GM21526 (cell line): Measurements from ENCODE around the gene COL13A1.

ENCODE experiments used
- ATAC-seq: cut with Tn5 transposase; IDR thresholded peaks from one replicate; pipeline ENCODE4 v1.9.1; 2021; ENCODE audit warnings: moderate library complexity; ENCODE audit not compliant: unreplicated experiment, low FRiP score

Gene COL13A1

GRCh38 chr10:69960606-69960987 lies 158.9 kb downstream of the COL13A1 start:
- no peak for ATAC-seq

DNA sequence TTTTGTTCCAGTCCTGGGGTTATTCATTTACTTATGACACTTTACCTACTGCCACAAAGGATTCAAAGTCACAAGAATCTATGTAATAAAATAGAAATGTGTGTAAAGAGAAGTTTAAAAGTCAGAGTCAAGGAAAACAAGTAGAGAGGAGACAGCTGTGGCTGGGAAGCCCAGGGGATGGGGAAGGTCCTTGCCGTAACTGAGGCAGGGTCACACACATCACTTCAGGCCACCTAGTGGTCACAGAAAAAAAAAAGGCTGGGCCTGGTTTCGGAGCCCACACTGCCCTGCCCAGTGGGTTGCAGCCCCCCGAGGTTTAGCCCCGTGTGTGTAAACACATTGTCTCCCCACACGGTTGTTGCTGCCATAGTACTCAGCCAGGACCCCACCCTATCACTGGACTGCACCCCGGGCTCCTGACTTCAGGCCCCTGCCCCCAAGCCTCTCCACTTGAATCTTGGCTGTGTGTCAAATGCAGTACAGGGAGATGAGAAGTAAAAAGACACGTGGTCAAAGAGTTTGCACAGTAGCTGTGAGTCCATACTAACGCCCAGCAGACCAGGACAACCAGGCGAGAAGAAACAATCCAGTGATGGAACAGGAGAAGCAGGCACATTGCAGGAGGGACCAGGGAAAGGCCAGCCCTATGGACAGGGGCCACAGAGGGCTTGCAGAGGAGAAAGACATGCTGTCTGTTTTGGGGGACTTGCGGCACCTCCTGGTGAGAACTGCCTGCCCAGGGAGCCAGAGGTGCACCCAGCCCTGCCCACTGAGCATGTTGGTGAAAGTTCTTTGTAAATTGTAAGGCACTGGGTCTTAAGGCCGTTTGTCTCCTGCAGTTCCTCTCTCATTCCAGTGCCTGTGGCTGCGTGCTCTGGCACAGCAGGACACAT lies 159.5 kb downstream of the COL13A1 start:
- no peak for ATAC-seq

- no peak for ATAC-seq
Measured at GRCh38 chr10:69961881-69962745, 160.4 kb downstream of the COL13A1 start.

- ATAC-seq, result no peak
Measured at GRCh38 chr10:69962746-69963135, 161.0 kb downstream of the COL13A1 start.

- no peak for ATAC-seq
Measured at GRCh38 chr10:69963178-69963834, 161.6 kb downstream of the COL13A1 start.

DNA sequence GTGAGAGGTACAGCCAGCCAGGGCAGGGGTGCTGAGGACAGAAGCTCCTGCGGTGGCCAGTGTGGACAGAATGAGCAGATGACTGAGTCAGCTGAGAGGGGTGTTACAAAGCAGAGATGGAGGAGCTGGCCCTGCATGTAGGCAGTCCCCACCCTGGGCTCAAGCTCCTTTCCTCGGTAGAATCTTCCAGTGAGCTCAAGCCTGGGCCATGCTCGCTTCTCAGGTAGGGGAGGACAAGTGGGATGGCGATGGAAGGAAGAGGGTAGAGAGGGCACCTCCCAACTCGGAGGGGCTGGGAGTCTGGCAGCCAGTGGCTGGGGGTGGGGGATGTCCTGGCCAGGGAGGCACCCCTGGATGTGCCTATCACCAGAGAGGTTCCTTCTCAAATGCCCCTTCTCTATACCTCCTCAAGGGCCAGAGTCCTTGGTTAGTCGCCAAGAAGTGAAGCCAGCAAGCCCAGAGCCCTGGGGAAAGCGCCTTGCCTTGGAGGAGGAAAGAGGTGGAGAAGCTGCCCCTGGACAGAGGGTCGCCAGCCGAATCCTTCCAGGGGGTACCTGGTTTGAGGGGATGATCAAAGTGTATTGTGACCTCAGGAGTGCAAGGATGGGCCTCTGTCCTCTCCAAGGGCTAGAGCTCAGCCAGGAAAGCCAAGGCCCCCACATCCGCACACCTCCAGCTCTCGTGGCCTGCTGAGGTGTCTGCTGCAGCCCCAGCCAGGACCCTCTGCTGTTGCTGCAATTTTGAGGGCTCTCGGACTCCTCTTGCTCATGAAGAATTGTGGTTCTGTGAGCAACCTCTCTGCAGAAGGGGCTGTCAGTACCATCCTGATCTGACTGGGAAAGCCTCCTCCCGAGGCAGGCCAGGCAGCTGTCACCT lies 162.4 kb downstream of the COL13A1 start:
- no peak for ATAC-seq

GRCh38 chr10:69965086-69965485 lies 163.4 kb downstream of the COL13A1 start:
- ATAC-seq, result no peak

GRCh38 chr10:69965919-69966662 lies 164.4 kb downstream of the COL13A1 start:
- no peak for ATAC-seq

GRCh38 chr10:69968830-69969229 lies 167.1 kb downstream of the COL13A1 start:
- no peak for ATAC-seq

- no peak for ATAC-seq
Measured at GRCh38 chr10:69969977-69970376, 168.3 kb downstream of the COL13A1 start.

- no peak for ATAC-seq
Measured at GRCh38 chr10:69972981-69973397, 171.3 kb downstream of the COL13A1 start.

DNA sequence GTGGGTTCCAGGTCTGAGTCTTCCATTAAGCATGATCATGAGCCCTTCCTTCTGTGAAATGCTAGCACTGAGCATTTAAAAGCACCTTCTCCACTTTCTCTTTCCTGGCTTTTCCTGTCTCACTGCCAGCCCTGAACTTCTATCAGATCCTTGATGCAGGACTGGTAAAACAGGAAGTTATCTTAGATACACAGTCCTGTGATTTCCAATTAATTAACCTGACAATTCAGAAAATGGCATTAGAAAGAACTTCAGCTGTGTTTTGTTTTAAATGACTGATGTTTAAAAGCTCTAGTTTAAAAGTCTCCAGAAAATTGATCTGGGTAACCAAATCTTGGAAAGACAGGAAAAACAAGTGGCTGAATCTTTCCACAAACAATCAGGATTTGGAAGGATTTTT lies 172.0 kb downstream of the COL13A1 start:
- no peak for ATAC-seq

- ATAC-seq, result no peak
Measured at GRCh38 chr10:69974551-69975155, 172.9 kb downstream of the COL13A1 start.

GRCh38 chr10:69976795-69977546 lies 175.3 kb downstream of the COL13A1 start:
- no peak for ATAC-seq

- ATAC-seq, result no peak
Measured at GRCh38 chr10:69979174-69979573, 177.5 kb downstream of the COL13A1 start.

GRCh38 chr10:69980672-69981071 lies 179.0 kb downstream of the COL13A1 start:
- ATAC-seq, result no peak

DNA sequence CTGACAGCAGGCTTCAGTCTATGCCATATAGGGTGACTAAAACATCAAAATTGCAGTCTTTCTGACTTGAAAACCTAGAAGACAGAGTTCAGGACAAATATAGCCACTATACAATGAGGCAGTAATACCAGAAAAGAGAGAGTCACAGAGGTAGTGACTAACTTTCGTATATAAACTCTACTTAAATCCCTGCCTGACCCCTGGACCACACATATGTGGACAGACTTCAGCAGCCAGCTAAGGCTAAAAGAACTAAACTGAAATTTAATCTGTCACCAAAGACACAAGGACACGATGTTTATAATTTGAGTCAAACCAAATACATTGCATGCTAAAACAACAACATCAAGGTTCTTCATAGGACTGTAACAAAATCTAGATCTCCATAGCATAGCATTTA lies 186.4 kb downstream of the COL13A1 start:
- ATAC-seq, result no peak

- no peak for ATAC-seq
Measured at GRCh38 chr10:69991151-69991550, 189.4 kb downstream of the COL13A1 start.
